Measurements from ENCODE around the gene GLIS2. TPM values are rescaled to one million over a fixed set of nuclear protein-coding genes. Genes with fewer than 3 reads are reported as not detected.

The GLIS2 gene
- total RNA-seq, 1 experiment from 2014 or later: 44.2 TPM

GRCh38 chr16:4372578-4373355, 56.9 kb downstream of the GLIS2 start:
- Histone ChIP-seq H3K27me3 (ENCODE audit: insufficient read depth, low read depth) (no peaks in the 10 kb centered on the region), H2AFZ (no peak overlapping the region), H3K4me2 (peak overlapping the region; percentile 97), H3K36me3 (ENCODE audit: low read depth) (no peaks in the 10 kb centered on the region), H3K9me3 (ENCODE audit: insufficient read depth, low read depth) (no peaks in the 10 kb centered on the region), H3K4me1 (replicated peaks; ENCODE audit: insufficient read depth) (peaks cover 84% of the 10 kb centered on the region), H3K79me2 (ENCODE audit: low read depth) (peaks cover 23% of the 10 kb centered on the region), H3K27ac (no peak overlapping the region), H3K4me3 (peak overlapping the region; percentile 61), H4K20me1 (ENCODE audit: insufficient read depth) (peaks cover 21% of the 10 kb centered on the region; the same call in 1 of the 2 replicates), H3F3A (ENCODE audit: insufficient read depth, low read depth) (peaks cover 46% of the 10 kb centered on the region), H3K9me2 (ENCODE audit: insufficient read depth) (no peaks in the 10 kb centered on the region)
- CTCF ChIA-PET: interaction anchor here (0.6 to 1.2 kb wide), 5 partner anchors 24 to 84 kb away, joined by 3 to 18 read pairs (median 4); no protein-coding TSS in a partner anchor
- no TSS peak for BruUV-seq (replicated peaks)
- TF ChIP-seq CTCF (conservative IDR thresholded peaks at IDR 0.05) (no peak), EZH2 (IDR thresholded peaks at IDR 0.05; ENCODE audit: low read depth) (no peak)
- POLR2A ChIA-PET (ENCODE audit: unreplicated experiment): interaction anchor here (0.6 to 2.9 kb wide), 2 partner anchors 20 to 122 kb away, joined by 4 to 22 read pairs; no protein-coding TSS in a partner anchor
- intact Hi-C loops (cut with micrococcal nuclease; ENCODE audit: unreplicated experiment): no loop called here
- peak in 1 of 2 experiments; percentile 39 for DNase-seq

- no peaks in the 10 kb centered on the region for H3K27me3 ChIP-seq (ENCODE audit: insufficient read depth, low read depth)
- H3K4me2 ChIP-seq: peak overlapping the region; percentile 97
- H4K20me1 ChIP-seq (ENCODE audit: insufficient read depth): peaks cover 21% of the 10 kb centered on the region; the same call in 1 of the 2 replicates
- POLR2A ChIA-PET (ENCODE audit: unreplicated experiment): interaction anchor here (0.5 to 2.9 kb wide), 7 partner anchors 15 to 737 kb away, joined by 4 to 22 read pairs (median 5); no protein-coding TSS in a partner anchor
- H3K4me3 ChIP-seq: peak overlapping the region; percentile 61; the same call in 1 of the 2 replicates
- no TSS peak for BruUV-seq (replicated peaks)
- H3K9me2 ChIP-seq (ENCODE audit: insufficient read depth): no peaks in the 10 kb centered on the region
- peaks cover 23% of the 10 kb centered on the region for H3K79me2 ChIP-seq (ENCODE audit: low read depth)
- peaks cover 42% of the 10 kb centered on the region for H3F3A ChIP-seq (ENCODE audit: insufficient read depth, low read depth)
- CTCF ChIA-PET: interaction anchor here (0.5 to 1.2 kb wide), 7 partner anchors 14 to 85 kb away, joined by 3 to 18 read pairs (median 4); no protein-coding TSS in a partner anchor
- H3K36me3 ChIP-seq (ENCODE audit: low read depth): no peaks in the 10 kb centered on the region
- peaks cover 77% of the 10 kb centered on the region for H3K4me1 ChIP-seq (replicated peaks; ENCODE audit: insufficient read depth)
- DNase-seq: no peak
- H3K9me3 ChIP-seq (ENCODE audit: insufficient read depth, low read depth): no peaks in the 10 kb centered on the region
- TF ChIP-seq EZH2 (IDR thresholded peaks at IDR 0.05; ENCODE audit: low read depth): no peak
- no peak for TF ChIP-seq CTCF (conservative IDR thresholded peaks at IDR 0.05)
- H2AFZ ChIP-seq: no peak overlapping the region
- intact Hi-C loops (cut with micrococcal nuclease; ENCODE audit: unreplicated experiment): no loop called here
- peak overlapping the region; percentile 62 for H3K27ac ChIP-seq
These were observed 57.6 kb downstream of the GLIS2 start for GRCh38 chr16:4373356-4373908.

GRCh38 chr16:4373909-4374742, 58.3 kb downstream of the GLIS2 start:
- Histone ChIP-seq H3F3A (ENCODE audit: insufficient read depth, low read depth) (peaks cover 37% of the 10 kb centered on the region), H3K27ac (peak overlapping the region; percentile 62), H3K4me1 (replicated peaks; ENCODE audit: insufficient read depth) (peaks cover 70% of the 10 kb centered on the region), H3K9me2 (ENCODE audit: insufficient read depth) (no peaks in the 10 kb centered on the region), H3K4me3 (peak overlapping the region; percentile 61; the same call in 1 of the 2 replicates), H3K9me3 (ENCODE audit: insufficient read depth, low read depth) (no peaks in the 10 kb centered on the region), H3K4me2 (peak overlapping the region; percentile 97), H3K27me3 (ENCODE audit: insufficient read depth, low read depth) (no peaks in the 10 kb centered on the region), H2AFZ (no peak overlapping the region), H3K79me2 (ENCODE audit: low read depth) (peaks cover 23% of the 10 kb centered on the region), H4K20me1 (ENCODE audit: insufficient read depth) (peaks cover 21% of the 10 kb centered on the region; the same call in 1 of the 2 replicates), H3K36me3 (ENCODE audit: low read depth) (no peaks in the 10 kb centered on the region)
- no TSS peak for BruUV-seq (replicated peaks)
- ChIA-PET POLR2A (ENCODE audit: unreplicated experiment) (interaction anchor here (0.5 to 2.9 kb wide), 7 partner anchors 14 to 738 kb away, joined by 4 to 22 read pairs (median 5); no protein-coding TSS in a partner anchor), CTCF (interaction anchor here (0.5 to 1.2 kb wide), 6 partner anchors 15 to 85 kb away, joined by 3 to 18 read pairs (median 4); no protein-coding TSS in a partner anchor)
- intact Hi-C loops (cut with micrococcal nuclease; ENCODE audit: unreplicated experiment): no loop called here
- TF ChIP-seq EZH2 (IDR thresholded peaks at IDR 0.05; ENCODE audit: low read depth) (no peak), CTCF (conservative IDR thresholded peaks at IDR 0.05) (no peak)
- peak; percentile 59 to 85 for DNase-seq

All from PC-9 (cell line).